Bronchial epithelial cell (primary cell): Measurements from ENCODE around the gene ANO4. TPM values are rescaled to one million over a fixed set of nuclear protein-coding genes. Genes with fewer than 3 reads are reported as not detected.
A peak's percentile ranks its signal among the peaks of the same experiment; 100 is the strongest.
"Not testable (repeated sequence)": the region's sequence is repeated elsewhere in the genome, so short reads cannot be mapped to it uniquely, and the experiment has no call there.

Experiments used
- DNase-seq: peaks from one replicate; pipeline ENCODE4 v3.0.0-alpha.2; 2010; ENCODE audit warnings: low read depth
- FAIRE-seq: peaks from 2 replicates; lab custom pipeline; 2011; peaks lifted over from hg19 to GRCh38; lab: Jason Lieb, UNC
- H3K27me3 ChIP-seq: 2 replicates; pipeline ENCODE4 v1.5.1; 2011; ENCODE audit warnings: low read length; ENCODE audit not compliant: control insufficient read depth, insufficient read depth
- H3K36me3 ChIP-seq: 2 replicates; pipeline ENCODE4 v1.5.1; 2011; ENCODE audit warnings: low read length; ENCODE audit not compliant: control insufficient read depth, insufficient read depth
- H3K4me3 ChIP-seq: 2 replicates; pipeline ENCODE4 v1.5.1; 2011; ENCODE audit warnings: mild to moderate bottlenecking, low read depth, low read length, control low read depth
- CTCF ChIP-seq: IDR thresholded peaks from 2 replicates; pipeline ENCODE4 v1.5.1; 2011; ENCODE audit warnings: mild to moderate bottlenecking, moderate library complexity, low read length, control low read depth, inconsistent platforms; ENCODE audit not compliant: insufficient read depth, severe bottlenecking
- total RNA-seq: library from RNA; depleted of rRNA; stranded (reverse); fragments of >200 nt; gene quantifications from 2 replicates; pipeline ENCODE4 v1.2.1, GENCODE V29; 2014

ANO4 gene
- total RNA-seq, 1 donor from 2014 or later = 2.4 TPM

- FAIRE-seq (no peak), DNase-seq (no peak)
- no peak for TF ChIP-seq CTCF
- Histone ChIP-seq H3K36me3 (no peaks in the 10 kb centered on the region), H3K4me3 (no peak overlapping the region), H3K27me3 (no peaks in the 10 kb centered on the region)
Observed at GRCh38 chr12:100986595-100987547, 192.3 kb downstream of the ANO4 start.

GRCh38 chr12:100987552-100988521 lies 193.3 kb downstream of the ANO4 start:
- FAIRE-seq = peak; percentile 76
- DNase-seq = peak; percentile 39
- TF ChIP-seq CTCF = peak; percentile 34
- Histone ChIP-seq H3K4me3 (no peak overlapping the region), H3K27me3 (no peaks in the 10 kb centered on the region), H3K36me3 (no peaks in the 10 kb centered on the region)

- not testable (repeated sequence) for H3K27me3 ChIP-seq, H3K4me3 ChIP-seq, FAIRE-seq, H3K36me3 ChIP-seq, DNase-seq
Observed at GRCh38 chr12:100989509-100989908, 194.9 kb downstream of the ANO4 start.

DNA sequence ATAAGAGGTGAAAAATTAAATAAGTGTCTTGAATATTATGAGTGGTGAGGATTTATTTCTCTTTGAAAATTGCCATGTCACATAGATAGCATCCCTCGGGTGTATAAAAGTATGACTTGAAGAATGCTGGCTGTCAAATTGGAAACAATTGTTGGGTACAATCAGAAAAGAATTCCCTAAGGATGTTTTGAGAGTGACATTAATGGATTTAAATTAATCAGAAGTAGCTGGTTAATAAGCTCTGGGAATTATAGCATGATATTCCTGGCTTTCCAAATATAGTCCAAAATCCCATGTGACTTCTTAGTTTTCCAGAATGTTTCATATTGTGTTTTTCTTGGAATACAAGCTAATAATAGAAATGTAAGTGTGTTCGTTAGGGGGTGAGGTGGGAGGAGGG lies 196.5 kb downstream of the ANO4 start:
- Histone ChIP-seq H3K4me3 (no peak overlapping the region), H3K36me3 (no peaks in the 10 kb centered on the region), H3K27me3 (no peaks in the 10 kb centered on the region)
- FAIRE-seq (no peak), DNase-seq (no peak)
- TF ChIP-seq CTCF = no peak

DNA sequence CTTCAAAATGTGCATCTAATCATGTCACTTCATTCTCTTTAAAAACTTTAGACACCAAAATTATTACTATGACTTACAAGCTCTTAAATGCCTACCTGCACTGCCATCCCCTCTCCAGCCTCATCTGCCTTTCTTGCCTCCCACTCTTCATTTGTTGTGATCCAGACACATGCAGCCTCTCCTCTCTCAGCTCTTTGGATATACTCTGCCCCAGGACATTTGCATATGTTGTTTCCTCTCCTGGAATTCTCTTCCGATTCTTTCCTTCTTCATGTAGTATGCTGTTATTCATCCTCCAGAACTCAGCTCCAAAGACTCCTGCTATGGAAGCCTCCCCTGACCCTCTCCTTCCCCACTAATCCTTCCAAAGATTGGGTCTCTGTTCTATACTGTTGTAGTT lies 197.6 kb downstream of the ANO4 start:
- H3K4me3 ChIP-seq = no peak overlapping the region
- DNase-seq (no peak), FAIRE-seq (no peak)
- no peak for TF ChIP-seq CTCF
- H3K36me3 ChIP-seq = no peaks in the 10 kb centered on the region
- no peaks in the 10 kb centered on the region for H3K27me3 ChIP-seq
